ENCODE measurements around the gene HDLBP. TPM values are rescaled to one million over a fixed set of nuclear protein-coding genes. Genes with fewer than 3 reads are reported as not detected.

Gene HDLBP
- total RNA-seq, 4 donors from 2014 or later, result 361 to 651 (median 454) TPM

GRCh38 chr2:241267249-241268067 lies 48.0 kb downstream of the HDLBP start:
- H3K27me3 ChIP-seq, result no peaks in the 10 kb centered on the region
- no peaks in the 10 kb centered on the region for H3K9me3 ChIP-seq
- no peak overlapping the region for H3K27ac ChIP-seq
- peaks cover 0 to 65% (median 0%) of the 10 kb centered on the region in 3 donors for H3K36me3 ChIP-seq
- H3K4me1 ChIP-seq, result peaks cover 0 to 21% (median 5%) of the 10 kb centered on the region in 4 donors
- H3K4me3 ChIP-seq, result no peak overlapping the region
- TF ChIP-seq CTCF (IDR thresholded peaks at IDR 0.05), result no peak
- TF ChIP-seq POLR2A (IDR thresholded peaks at IDR 0.05), result no peak
- no peak for DNase-seq

GRCh38 chr2:241265506-241265905 lies 50.0 kb downstream of the HDLBP start:
- H3K27ac ChIP-seq, result no peak overlapping the region
- DNase-seq, result no peak
- H3K4me1 ChIP-seq, result peaks cover 0 to 10% (median under 1%) of the 10 kb centered on the region in 4 donors
- H3K27me3 ChIP-seq, result no peaks in the 10 kb centered on the region
- peaks cover 0 to 84% (median 0%) of the 10 kb centered on the region in 3 donors for H3K36me3 ChIP-seq
- H3K4me3 ChIP-seq, result no peak overlapping the region
- TF ChIP-seq POLR2A (IDR thresholded peaks at IDR 0.05) (no peak), CTCF (IDR thresholded peaks at IDR 0.05) (no peak)
- no peaks in the 10 kb centered on the region for H3K9me3 ChIP-seq

GRCh38 chr2:241263061-241263460 lies 52.4 kb downstream of the HDLBP start:
- TF ChIP-seq POLR2A (IDR thresholded peaks at IDR 0.05), result no peak
- TF ChIP-seq CTCF (IDR thresholded peaks at IDR 0.05), result no peak
- H3K36me3 ChIP-seq, result peaks cover 0 to 93% (median 0%) of the 10 kb centered on the region in 3 donors
- H3K4me3 ChIP-seq, result no peak overlapping the region
- H3K9me3 ChIP-seq, result no peaks in the 10 kb centered on the region
- H3K27ac ChIP-seq, result no peak overlapping the region
- no peaks in the 10 kb centered on the region for H3K27me3 ChIP-seq
- no peak for DNase-seq
- no peaks in the 10 kb centered on the region for H3K4me1 ChIP-seq

GRCh38 chr2:241261628-241262027 lies 53.8 kb downstream of the HDLBP start:
- H3K27ac ChIP-seq, result no peak overlapping the region
- no peak for DNase-seq
- H3K27me3 ChIP-seq, result no peaks in the 10 kb centered on the region
- no peaks in the 10 kb centered on the region for H3K9me3 ChIP-seq
- H3K4me1 ChIP-seq, result no peaks in the 10 kb centered on the region
- no peak overlapping the region for H3K4me3 ChIP-seq
- TF ChIP-seq POLR2A (IDR thresholded peaks at IDR 0.05), result no peak
- peaks cover 0 to 93% (median 0%) of the 10 kb centered on the region in 3 donors for H3K36me3 ChIP-seq

GRCh38 chr2:241260911-241261310 lies 54.6 kb downstream of the HDLBP start:
- peaks cover 0 to 93% (median 0%) of the 10 kb centered on the region in 3 donors for H3K36me3 ChIP-seq
- H3K27ac ChIP-seq, result no peak overlapping the region
- DNase-seq, result no peak
- H3K4me3 ChIP-seq, result no peak overlapping the region
- no peaks in the 10 kb centered on the region for H3K4me1 ChIP-seq
- H3K27me3 ChIP-seq, result no peaks in the 10 kb centered on the region
- H3K9me3 ChIP-seq, result no peaks in the 10 kb centered on the region
- TF ChIP-seq CTCF (IDR thresholded peaks at IDR 0.05) (no peak), POLR2A (IDR thresholded peaks at IDR 0.05) (no peak)

GRCh38 chr2:241258505-241259280 lies 56.8 kb downstream of the HDLBP start:
- TF ChIP-seq POLR2A (IDR thresholded peaks at IDR 0.05) (no peak), CTCF (IDR thresholded peaks at IDR 0.05) (no peak)
- Histone ChIP-seq H3K27me3 (no peaks in the 10 kb centered on the region), H3K9me3 (no peaks in the 10 kb centered on the region), H3K4me3 (no peak overlapping the region), H3K27ac (no peak overlapping the region), H3K4me1 (no peaks in the 10 kb centered on the region), H3K36me3 (peaks cover 2 to 93% (median 6%) of the 10 kb centered on the region in 3 donors)
- DNase-seq, result no peak

All from Peyer's patch (tissue), 4 donors.